GM23248 (cell line): ENCODE data around the gene MYBPH. TPM values are rescaled to one million over a fixed set of nuclear protein-coding genes. Genes with fewer than 3 reads are reported as not detected.

Source experiments
- DNase-seq: peaks from one replicate; pipeline ENCODE4 v3.0.0-alpha.2; 2015
- H2AFZ ChIP-seq: fragments of 200-600 bp; sonication (generic); 2 replicates; pipeline ENCODE4 v1.6.1; 2016; ENCODE audit warnings: antibody characterized with exemption
- H3F3A ChIP-seq: fragments of 200-600 bp; sonication (generic); 2 replicates; pipeline ENCODE4 v1.6.1; 2016; ENCODE audit warnings: mild to moderate bottlenecking, antibody characterized with exemption, mixed run types; ENCODE audit not compliant: insufficient read depth
- H3K27ac ChIP-seq: fragments of 200-600 bp; sonication (generic); 2 replicates; pipeline ENCODE4 v1.5.1; 2016; ENCODE audit warnings: mild to moderate bottlenecking
- H3K27me3 ChIP-seq: fragments of 200-600 bp; sonication (generic); replicated peaks from 2 replicates; pipeline ENCODE4 v1.6.1; 2016; ENCODE audit warnings: mild to moderate bottlenecking; ENCODE audit not compliant: insufficient read depth
- H3K36me3 ChIP-seq: fragments of 200-600 bp; sonication (generic); 2 replicates; pipeline ENCODE4 v1.6.1; 2016; ENCODE audit warnings: low read depth, mild to moderate bottlenecking
- H3K4me1 ChIP-seq: fragments of 200-600 bp; sonication (generic); 2 replicates; pipeline ENCODE4 v1.6.1; 2016; ENCODE audit warnings: mild to moderate bottlenecking; ENCODE audit not compliant: insufficient read depth
- H3K4me2 ChIP-seq: fragments of 200-600 bp; sonication (generic); one replicate; pipeline ENCODE4 v1.6.1; 2016; ENCODE audit warnings: mild to moderate bottlenecking; ENCODE audit not compliant: unreplicated experiment
- H3K4me3 ChIP-seq: fragments of 200-600 bp; sonication (generic); 2 replicates; pipeline ENCODE4 v1.5.1; 2016; ENCODE audit warnings: mild to moderate bottlenecking
- H3K79me2 ChIP-seq: fragments of 200-600 bp; sonication (generic); 2 replicates; pipeline ENCODE4 v1.6.1; 2016; ENCODE audit warnings: mild to moderate bottlenecking; ENCODE audit not compliant: insufficient read depth
- H3K9ac ChIP-seq: fragments of 200-600 bp; sonication (generic); 2 replicates; pipeline ENCODE4 v1.6.1; 2016; ENCODE audit warnings: mild to moderate bottlenecking
- H3K9me2 ChIP-seq: fragments of 200-600 bp; sonication (generic); 2 replicates; pipeline ENCODE4 v1.6.1; 2016; ENCODE audit warnings: mixed run types, mild to moderate bottlenecking, moderate library complexity; ENCODE audit not compliant: insufficient read depth
- H3K9me3 ChIP-seq: fragments of 200-600 bp; sonication (generic); one replicate; pipeline ENCODE4 v1.6.1; 2017; ENCODE audit warnings: low read depth
- H4K20me1 ChIP-seq: fragments of 200-600 bp; sonication (generic); 2 replicates; pipeline ENCODE4 v1.6.0; 2016; ENCODE audit not compliant: insufficient read depth
- EZH2 ChIP-seq: fragments of 200-600 bp; sonication (generic); IDR thresholded peaks from 2 replicates; pipeline ENCODE4 v1.6.1; 2018; ENCODE audit warnings: antibody characterized with exemption, mild to moderate bottlenecking; ENCODE audit not compliant: insufficient read depth, poor library complexity, severe bottlenecking
- EZH2phosphoT487 ChIP-seq: fragments of 200-600 bp; sonication (generic); IDR thresholded peaks from 2 replicates; pipeline ENCODE4 v1.6.1; 2018; ENCODE audit warnings: antibody characterized with exemption, moderate library complexity, mild to moderate bottlenecking, low read depth; ENCODE audit not compliant: insufficient read depth
- WGBS, 2 experiments: methylation state at CpG; one replicate each; pipeline ENCODE4 v1.1.6; 2015 to 2017; ENCODE audit warnings: low lambda C conversion rate in 2 of 2, low coverage in 1 of 2; ENCODE audit errors: missing lambda C conversion rate in 2 of 2; 5-methylcytosine and 5-hydroxymethylcytosine counted together
- in situ Hi-C: fragments of 300-500 bp; cut with MboI; formaldehyde crosslinking; loops from 2 replicates; pipeline ENCODE4 v1.15.0; 2020
- polyA plus RNA-seq: library from polyadenylated mRNA; unstranded; fragments of >200 nt; fragmentation: Nextera tagmentation; extraction: Ambion mirVana; gene quantifications from 2 replicates; pipeline ENCODE4 v1.2.1, GENCODE V29; 2016
- total RNA-seq: library from RNA; depleted of rRNA; stranded (reverse); fragments of >200 nt; shearing (Covaris generic); gene quantifications from 2 replicates; pipeline ENCODE4 v1.2.3, GENCODE V29; 2014

The MYBPH gene
- total and polyA plus RNA-seq, 2 experiments from 2014 or later = 0.11 to 0.34 TPM

GRCh38 chr1:203177470-203178039 is 1.9 kb upstream of the MYBPH start:
- H4K20me1 ChIP-seq = no peaks in the 10 kb centered on the region
- H3F3A ChIP-seq = peaks cover 21% of the 10 kb centered on the region
- H3K9me3 ChIP-seq = no peaks in the 10 kb centered on the region
- peak overlapping the region; percentile 63 for H2AFZ ChIP-seq
- 7% methylated on average over 9 of the region's 9 CpGs for WGBS, 2 experiments
- H3K27ac ChIP-seq = peak overlapping the region; percentile 74
- TF ChIP-seq EZH2 (no peak), EZH2phosphoT487 (no peak)
- in situ Hi-C loops = no loop called here
- H3K4me3 ChIP-seq = no peak overlapping the region
- H3K9ac ChIP-seq = peak overlapping the region; percentile 61
- no peaks in the 10 kb centered on the region for H3K9me2 ChIP-seq
- H3K4me1 ChIP-seq = peaks cover 33% of the 10 kb centered on the region
- H3K79me2 ChIP-seq = no peaks in the 10 kb centered on the region
- DNase-seq = peak; percentile 88
- no peaks in the 10 kb centered on the region for H3K27me3 ChIP-seq
- H3K4me2 ChIP-seq = peak overlapping the region; percentile 56
- no peaks in the 10 kb centered on the region for H3K36me3 ChIP-seq

GRCh38 chr1:203177036-203177405 is 1.4 kb upstream of the MYBPH start:
- Histone ChIP-seq H3K9me2 (no peaks in the 10 kb centered on the region), H3K4me1 (peaks cover 33% of the 10 kb centered on the region), H3K4me2 (peak overlapping the region; percentile 56), H3K79me2 (no peaks in the 10 kb centered on the region), H3F3A (peaks cover 21% of the 10 kb centered on the region), H2AFZ (no peak overlapping the region), H3K9me3 (no peaks in the 10 kb centered on the region), H3K27ac (peak overlapping the region; percentile 74), H3K36me3 (no peaks in the 10 kb centered on the region), H3K4me3 (no peak overlapping the region), H3K27me3 (no peaks in the 10 kb centered on the region), H4K20me1 (no peaks in the 10 kb centered on the region), H3K9ac (0 out of 2 replicates have a peak overlapping the region, but pooled peaks have one; percentile 12)
- DNase-seq = peak; percentile 42
- in situ Hi-C loops = no loop called here
- WGBS, 2 experiments = 87 to 89% methylated on average over 6 of the region's 6 CpGs
- no peak for TF ChIP-seq EZH2phosphoT487
- no peak for TF ChIP-seq EZH2

- no peak overlapping the region for H2AFZ ChIP-seq
- H3K27me3 ChIP-seq = no peaks in the 10 kb centered on the region
- no peaks in the 10 kb centered on the region for H4K20me1 ChIP-seq
- H3F3A ChIP-seq = peaks cover 21% of the 10 kb centered on the region
- peak; percentile 45 for DNase-seq
- peak overlapping the region; percentile 56 for H3K4me2 ChIP-seq
- 83 to 84% methylated on average over 9 of the region's 9 CpGs for WGBS, 2 experiments
- H3K9me2 ChIP-seq = no peaks in the 10 kb centered on the region
- TF ChIP-seq EZH2 = no peak
- no peak for TF ChIP-seq EZH2phosphoT487
- H3K4me1 ChIP-seq = peaks cover 33% of the 10 kb centered on the region
- no peak overlapping the region for H3K9ac ChIP-seq
- H3K4me3 ChIP-seq = no peak overlapping the region
- H3K79me2 ChIP-seq = no peaks in the 10 kb centered on the region
- H3K9me3 ChIP-seq = no peaks in the 10 kb centered on the region
- H3K36me3 ChIP-seq = no peaks in the 10 kb centered on the region
- in situ Hi-C loops = no loop called here
- H3K27ac ChIP-seq = peak overlapping the region; percentile 74; the same call in 1 of the 2 replicates
Observed at GRCh38 chr1:203176273-203177035, 828 bp upstream of the MYBPH start.

GRCh38 chr1:203175827-203176241 is 208 bp upstream of the MYBPH start:
- H3F3A ChIP-seq = peaks cover 21% of the 10 kb centered on the region
- no peaks in the 10 kb centered on the region for H3K79me2 ChIP-seq
- in situ Hi-C loops = no loop called here
- H3K4me3 ChIP-seq = no peak overlapping the region
- H3K9ac ChIP-seq = no peak overlapping the region
- no peaks in the 10 kb centered on the region for H3K36me3 ChIP-seq
- no peak overlapping the region for H3K27ac ChIP-seq
- peaks cover 33% of the 10 kb centered on the region for H3K4me1 ChIP-seq
- WGBS, 2 experiments = 76 to 84% methylated on average over 9 of the region's 9 CpGs
- DNase-seq = no peak
- no peaks in the 10 kb centered on the region for H4K20me1 ChIP-seq
- no peak for TF ChIP-seq EZH2phosphoT487
- no peak for TF ChIP-seq EZH2
- no peaks in the 10 kb centered on the region for H3K9me3 ChIP-seq
- no peak overlapping the region for H2AFZ ChIP-seq
- no peaks in the 10 kb centered on the region for H3K27me3 ChIP-seq
- no peaks in the 10 kb centered on the region for H3K9me2 ChIP-seq
- H3K4me2 ChIP-seq = no peak overlapping the region
